Breast epithelium (tissue), 4 donors: ENCODE measurements around the gene MAPKAPK3. TPM values are rescaled to one million over a fixed set of nuclear protein-coding genes. Genes with fewer than 3 reads are reported as not detected.
A peak's percentile ranks its signal among the peaks of the same experiment; 100 is the strongest.

Experiments
- DNase-seq, 2 donors: peaks; one replicate each; pipeline ENCODE4 v3.0.0-alpha.2; 2019; ENCODE audit warnings: low spot score in 2 of 2
- H3K27ac ChIP-seq, 2 donors: fragments of 200-600 bp; sonication (generic) in 1 of 2; one replicate each; pipeline ENCODE4 v1.5.1; 2016 to 2019; ENCODE audit warnings: mild to moderate bottlenecking in 1 of 2
- H3K27me3 ChIP-seq, 2 donors: fragments of 200-600 bp; sonication (generic) in 1 of 2; one replicate each; pipeline versions ENCODE4 v1.5.1 to v1.6.0; 2017 to 2019; ENCODE audit warnings: control low read depth in 1 of 2, mild to moderate bottlenecking in 1 of 2
- H3K36me3 ChIP-seq: fragments of 200-600 bp; one replicate; pipeline ENCODE4 v1.5.1; 2019
- H3K4me1 ChIP-seq, 2 donors: fragments of 200-600 bp; sonication (generic); one replicate each; pipeline ENCODE4 v1.5.1; 2016 to 2019; ENCODE audit warnings: control low read depth in 1 of 2
- H3K4me3 ChIP-seq, 3 donors: fragments of 200-600 bp; sonication (generic); 1 replicate in 2 of 3; 2 replicates in 1 of 3; pipeline ENCODE4 v1.5.1; 2016 to 2019; ENCODE audit warnings: mild to moderate bottlenecking in 3 of 3, moderate library complexity in 2 of 3
- H3K9me3 ChIP-seq, 2 donors: fragments of 200-600 bp; sonication (generic) in 1 of 2; one replicate each; pipeline ENCODE4 v1.5.1; 2016 to 2019; ENCODE audit warnings: control low read depth in 1 of 2
- CTCF ChIP-seq, 3 donors: fragments of 450-650 bp; IDR thresholded peaks; one replicate each; pipeline ENCODE4 v1.5.1; 2016 to 2017; ENCODE audit warnings: antibody characterized with exemption in 3 of 3, mild to moderate bottlenecking in 3 of 3, moderate library complexity in 3 of 3
- POLR2A ChIP-seq: fragments of 450-650 bp; IDR thresholded peaks from one replicate; pipeline ENCODE4 v1.6.1; 2016; ENCODE audit warnings: antibody characterized with exemption, mild to moderate bottlenecking, moderate library complexity
- POLR2AphosphoS5 ChIP-seq, 3 donors: sonication (generic); formaldehyde crosslinking; IDR thresholded peaks; one replicate each; pipeline ENCODE4 v1.6.1; 2017; ENCODE audit warnings: antibody characterized with exemption in 3 of 3
- intact Hi-C: fragments of 100-400 bp; cut with DNase I; formaldehyde crosslinking; loops from one replicate; pipeline ENCODE4 v1.15.1; 2023; ENCODE audit warnings: low total_unique reads
- total RNA-seq, 3 donors: library from RNA; depleted of rRNA; stranded (reverse); fragments of >200 nt; gene quantifications; one replicate each; pipeline ENCODE4 v1.1.0, GENCODE V29; 2016

MAPKAPK3 gene
- total RNA-seq, 3 donors from 2014 or later, result 30.4 to 38.4 (median 30.8) TPM

- H3K4me3 ChIP-seq, result no peak overlapping the region
- no peaks in the 10 kb centered on the region for H3K27me3 ChIP-seq
- no peak for DNase-seq
- H3K9me3 ChIP-seq, result no peaks in the 10 kb centered on the region
- no peaks in the 10 kb centered on the region for H3K36me3 ChIP-seq
- peak overlapping the region in 1 of 2 donors; percentile 52 for H3K27ac ChIP-seq
- no peak for TF ChIP-seq POLR2AphosphoS5 (IDR thresholded peaks at IDR 0.05)
- no peak for TF ChIP-seq POLR2A
- TF ChIP-seq CTCF (IDR thresholded peaks at IDR 0.05), result no peak
- intact Hi-C loops, result loop anchor here (10.0 kb wide), 1 partner anchor 823 kb away; the partner anchor contains the start of gene RBM15B
- no peaks in the 10 kb centered on the region for H3K4me1 ChIP-seq
Measured at GRCh38 chr3:50571486-50571885, 45.5 kb upstream of the MAPKAPK3 start.

- intact Hi-C loops, result loop anchor here (2.0 to 10.0 kb wide), 2 partner anchors 39 to 823 kb away; partner anchors contain the start of genes CISH and RBM15B
- H3K9me3 ChIP-seq, result no peaks in the 10 kb centered on the region
- H3K27me3 ChIP-seq, result no peaks in the 10 kb centered on the region
- DNase-seq, result peak; percentile 70 to 71
- peak overlapping the region; percentile 25 to 59 for H3K27ac ChIP-seq
- no peak overlapping the region for H3K4me3 ChIP-seq
- H3K36me3 ChIP-seq, result no peaks in the 10 kb centered on the region
- no peaks in the 10 kb centered on the region for H3K4me1 ChIP-seq
- TF ChIP-seq CTCF (IDR thresholded peaks at IDR 0.05) (peak; percentile 87 to 97 (median 95)), POLR2A (no peak), POLR2AphosphoS5 (IDR thresholded peaks at IDR 0.05) (peak in 2 of 3 donors; percentile 38 to 79)
Measured at GRCh38 chr3:50572158-50572557, 44.8 kb upstream of the MAPKAPK3 start.

DNA sequence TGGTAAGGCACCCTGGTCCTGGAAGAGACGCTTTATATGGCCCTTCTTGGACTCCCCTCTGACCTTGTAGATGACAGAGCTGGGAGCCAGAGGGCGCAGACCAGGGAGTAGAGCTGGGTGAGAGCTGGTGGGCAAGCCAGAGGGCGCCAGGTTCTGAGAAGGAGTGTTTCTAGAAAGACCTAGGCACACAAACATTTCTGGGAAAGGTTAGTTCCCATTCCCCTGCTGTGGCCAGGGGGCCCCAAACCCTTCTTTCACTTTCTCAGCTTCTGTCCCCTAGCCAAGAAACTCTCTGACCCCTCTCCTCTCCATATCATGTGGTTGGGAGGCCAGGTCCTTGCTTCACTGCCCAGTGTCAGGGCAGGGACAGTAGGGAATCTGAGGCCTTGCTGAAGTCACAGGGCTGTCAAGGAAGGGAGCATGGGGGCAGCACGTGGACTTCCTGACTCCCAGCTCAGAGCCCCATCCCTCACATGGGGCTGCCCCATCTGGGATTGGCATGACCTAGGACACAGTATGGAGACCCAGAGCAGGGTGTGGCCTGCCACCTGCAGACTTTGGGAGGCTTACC is 44.1 kb upstream of the MAPKAPK3 start:
- Histone ChIP-seq H3K27ac (peak overlapping the region; percentile 25 to 59), H3K9me3 (no peaks in the 10 kb centered on the region), H3K4me1 (no peaks in the 10 kb centered on the region), H3K36me3 (no peaks in the 10 kb centered on the region), H3K27me3 (no peaks in the 10 kb centered on the region), H3K4me3 (no peak overlapping the region)
- intact Hi-C loops, result loop anchor here (2.0 to 10.0 kb wide), 2 partner anchors 38 to 822 kb away; partner anchors contain the start of genes CISH and RBM15B
- no peak for DNase-seq
- no peak for TF ChIP-seq CTCF (IDR thresholded peaks at IDR 0.05)
- TF ChIP-seq POLR2AphosphoS5 (IDR thresholded peaks at IDR 0.05), result no peak
- TF ChIP-seq POLR2A, result no peak

GRCh38 chr3:50573566-50574443 is 43.1 kb upstream of the MAPKAPK3 start:
- intact Hi-C loops, result loop anchor here (2.0 to 10.0 kb wide), 2 partner anchors 37 to 821 kb away; partner anchors contain the start of genes CISH and RBM15B
- no peaks in the 10 kb centered on the region for H3K9me3 ChIP-seq
- no peaks in the 10 kb centered on the region for H3K36me3 ChIP-seq
- no peaks in the 10 kb centered on the region for H3K27me3 ChIP-seq
- H3K4me1 ChIP-seq, result no peaks in the 10 kb centered on the region
- DNase-seq, result no peak
- TF ChIP-seq POLR2AphosphoS5 (IDR thresholded peaks at IDR 0.05) (no peak), POLR2A (no peak), CTCF (IDR thresholded peaks at IDR 0.05) (no peak)
- no peak overlapping the region for H3K27ac ChIP-seq
- no peak overlapping the region for H3K4me3 ChIP-seq

- TF ChIP-seq POLR2AphosphoS5 (IDR thresholded peaks at IDR 0.05), result no peak
- intact Hi-C loops, result loop anchor here (10.0 kb wide), 1 partner anchor 820 kb away; the partner anchor contains the start of gene RBM15B
Measured at GRCh38 chr3:50574444-50574831, 42.5 kb upstream of the MAPKAPK3 start.

More at GRCh38 chr3:50574444-50574831, 42.5 kb upstream of the MAPKAPK3 start:
- Histone ChIP-seq H3K36me3 (no peaks in the 10 kb centered on the region), H3K9me3 (no peaks in the 10 kb centered on the region), H3K4me1 (no peaks in the 10 kb centered on the region), H3K4me3 (no peak overlapping the region), H3K27ac (no peak overlapping the region), H3K27me3 (no peaks in the 10 kb centered on the region)
- DNase-seq, result no peak
